ENCODE measurements around the gene LPP.

GRCh38 chr3:188824566-188824965 lies 670.6 kb downstream of the LPP start:
- TF ChIP-seq CTCF (IDR thresholded peaks at IDR 0.05) (no peak), POLR2A (IDR thresholded peaks at IDR 0.05) (no peak)
